HCT116 (cell line): ENCODE measurements around the gene SLC13A3. TPM values are rescaled to one million over a fixed set of nuclear protein-coding genes. Genes with fewer than 3 reads are reported as not detected.

Experiments
- ATAC-seq: fragments of 200-7000 bp; cut with Tn5 transposase; 2 replicates; pipeline ENCODE4 v1.9.1; 2020; ENCODE audit warnings: mild to moderate bottlenecking, moderate library complexity
- BruUV-seq: library from RNA; stranded (reverse); fragments of 400-500 nt; replicated peaks from 2 replicates; lab custom pipeline; 2021; lab: Mats Ljungman, UMichigan
- CTCF ChIA-PET: fragments of 300-600 bp; sonication (Branson Sonifier 250); formaldehyde crosslinking; loops from one replicate; lab custom pipeline; 2021; ENCODE audit warnings: antibody characterized with exemption; lab: Charles Lee
- POLR2A ChIA-PET: fragments of 300-600, 350-600 bp; sonication (Branson Sonifier 250); formaldehyde crosslinking; loops from one replicate; lab custom pipeline; 2021; ENCODE audit warnings: antibody characterized with exemption; lab: Charles Lee
- RAD21 ChIA-PET, 2 experiments: fragments of 300-600 bp; sonication (Branson Sonifier 250); formaldehyde crosslinking; loops; one replicate each; lab custom pipeline; 2023; ENCODE audit warnings: low total read pairs in 2 of 2; ENCODE audit not compliant: uncharacterized antibody in 2 of 2, unreplicated experiment in 2 of 2, low non-redundant PET in 1 of 2; lab: Charles Lee
- DNase-seq: peaks from one replicate; pipeline ENCODE4 v3.0.0-alpha.2; 2010; ENCODE audit warnings: low read depth, low spot score
- H2AFZ ChIP-seq: fragments of 200-600 bp; shearing (Covaris generic), sonication (generic); 2 replicates; pipeline ENCODE4 v1.6.1; 2017; ENCODE audit warnings: low read depth, mixed run types, mixed read lengths, antibody characterized with exemption, low read length; ENCODE audit not compliant: poor library complexity, severe bottlenecking
- H3K27ac ChIP-seq: 2 replicates; pipeline ENCODE4 v1.5.1; 2012; ENCODE audit warnings: low read depth, low read length
- H3K27me3 ChIP-seq: fragments of 200-600 bp; sonication (generic); 2 replicates; pipeline ENCODE4 v1.6.1; 2016; ENCODE audit warnings: mixed run types, low read length, mixed read lengths; ENCODE audit not compliant: insufficient read depth
- H3K36me3 ChIP-seq, 2 experiments: fragments of 200-500 bp in 1 of 2; fragments of 200-600 bp in 1 of 2; sonication (Bioruptor generic) in 1 of 2; sonication (generic) in 1 of 2; 2 replicates each; pipeline versions ENCODE4 v1.5.1 to v1.6.1; 2014 to 2016; ENCODE audit warnings: low read length in 2 of 2, inconsistent platforms in 1 of 2, mixed read lengths in 1 of 2, mixed run types in 1 of 2; ENCODE audit not compliant: insufficient read depth in 2 of 2, control insufficient read depth in 1 of 2
- H3K4me1 ChIP-seq, 2 experiments: fragments of 200-600 bp in 1 of 2; sonication (generic) in 1 of 2; 2 replicates each; pipeline versions ENCODE4 v1.5.1 to v1.6.1; 2012 to 2017; ENCODE audit warnings: low read length in 2 of 2, inconsistent platforms in 1 of 2, mild to moderate bottlenecking in 1 of 2, mixed read lengths in 1 of 2, mixed run types in 1 of 2, moderate library complexity in 1 of 2; ENCODE audit not compliant: insufficient read depth in 2 of 2, control insufficient read depth in 1 of 2
- H3K4me2 ChIP-seq: fragments of 200-600 bp; sonication (generic); 2 replicates; pipeline ENCODE4 v1.6.1; 2017; ENCODE audit warnings: mixed run types, low read length, mixed read lengths
- H3K4me3 ChIP-seq, 2 experiments: fragments of 200-600 bp in 1 of 2; sonication (generic) in 1 of 2; replicated peaks in 1 of 2; 2 replicates each; pipeline ENCODE4 v1.5.1; 2011 to 2016; ENCODE audit warnings: low read length in 2 of 2, control low read depth in 1 of 2, low read depth in 1 of 2, mild to moderate bottlenecking in 1 of 2, mixed read lengths in 1 of 2, mixed run types in 1 of 2
- H3K79me2 ChIP-seq: fragments of 200-600 bp; sonication (generic); 2 replicates; pipeline ENCODE4 v1.6.1; 2017; ENCODE audit warnings: mild to moderate bottlenecking, mixed run types, low read length, moderate library complexity, mixed read lengths; ENCODE audit not compliant: insufficient read depth
- H3K9ac ChIP-seq: fragments of 200-600 bp; sonication (generic); 2 replicates; pipeline ENCODE4 v1.6.1; 2016; ENCODE audit warnings: low read length, mixed read lengths
- H3K9me2 ChIP-seq: fragments of 200-600 bp; sonication (generic), shearing (Covaris generic); 2 replicates; pipeline ENCODE4 v1.6.1; 2017; ENCODE audit warnings: mixed run types, mild to moderate bottlenecking, moderate library complexity; ENCODE audit not compliant: insufficient read depth
- H3K9me3 ChIP-seq, 2 experiments: fragments of 200-500 bp in 1 of 2; fragments of 200-600 bp in 1 of 2; sonication (Bioruptor generic) in 1 of 2; sonication (generic) in 1 of 2; 2 replicates each; pipeline ENCODE4 v1.6.1; 2014 to 2017; ENCODE audit warnings: low read length in 2 of 2, mixed read lengths in 2 of 2, inconsistent platforms in 1 of 2, low read depth in 1 of 2, mild to moderate bottlenecking in 1 of 2, mixed run types in 1 of 2, moderate library complexity in 1 of 2; ENCODE audit not compliant: control insufficient read depth in 1 of 2, insufficient read depth in 1 of 2
- H4K20me1 ChIP-seq: fragments of 200-600 bp; sonication (generic), shearing (Covaris generic); 2 replicates; pipeline ENCODE4 v1.6.1; 2017; ENCODE audit warnings: mixed run types, mild to moderate bottlenecking, moderate library complexity; ENCODE audit not compliant: insufficient read depth
- ATF3 ChIP-seq: IDR thresholded peaks from 2 replicates; pipeline ENCODE4 v1.6.1; 2012
- CBX3 ChIP-seq: IDR thresholded peaks from 2 replicates; pipeline ENCODE4 v1.6.1; 2012; ENCODE audit warnings: low read depth
- JUND ChIP-seq: IDR thresholded peaks from 2 replicates; pipeline ENCODE4 v1.6.1; 2012
- POLR2AphosphoS5 ChIP-seq: IDR thresholded peaks from 2 replicates; pipeline ENCODE4 v1.6.1; 2011; ENCODE audit warnings: mild to moderate bottlenecking, low read depth, low read length, moderate library complexity
- RAD21 ChIP-seq: IDR thresholded peaks from 2 replicates; pipeline ENCODE4 v1.6.1; 2012; ENCODE audit warnings: low read depth, mild to moderate bottlenecking
- SIN3A ChIP-seq: IDR thresholded peaks from 2 replicates; pipeline ENCODE4 v1.6.1; 2012; ENCODE audit warnings: low read depth
- TCF7L2 ChIP-seq: IDR thresholded peaks from 2 replicates; pipeline ENCODE4 v1.7.0; 2011; ENCODE audit warnings: borderline replicate concordance, inconsistent platforms; ENCODE audit not compliant: insufficient read depth, insufficient read length; ENCODE audit errors: extremely low read depth
- YY1 ChIP-seq: IDR thresholded peaks from 2 replicates; pipeline ENCODE4 v1.6.1; 2011; ENCODE audit warnings: low read length, low read depth, moderate library complexity, mild to moderate bottlenecking; ENCODE audit not compliant: insufficient replicate concordance; ENCODE audit errors: extremely low read depth
- ZBTB33 ChIP-seq: IDR thresholded peaks from 2 replicates; pipeline ENCODE4 v1.6.1; 2011; ENCODE audit warnings: mild to moderate bottlenecking, low read length, moderate library complexity; ENCODE audit not compliant: insufficient replicate concordance; ENCODE audit errors: extremely low read depth
- ZFX ChIP-seq: fragments of 450-650 bp; IDR thresholded peaks from 2 replicates; pipeline ENCODE4 v1.6.1; 2017
- ZNF274 ChIP-seq: fragments of 200-500 bp; sonication (Bioruptor generic); IDR thresholded peaks from 2 replicates; pipeline ENCODE4 v1.6.1; 2014; ENCODE audit warnings: mild to moderate bottlenecking, low read depth, low read length, inconsistent platforms
- intact Hi-C: fragments of 100-400 bp; cut with micrococcal nuclease; formaldehyde crosslinking; loops from 2 replicates; pipeline ENCODE4 v1.10.0; 2022
- total RNA-seq: library from RNA; stranded (reverse); gene quantifications from one replicate; pipeline ENCODE4 v1.2.1, GENCODE V29; 2021; ENCODE audit not compliant: unreplicated experiment

The SLC13A3 gene
- total RNA-seq, 1 experiment from 2014 or later: not detected

- Histone ChIP-seq H3K27ac (no peak overlapping the region), H3K4me1 (no peaks in the 10 kb centered on the region)
- intact Hi-C loops: no loop called here
- TF ChIP-seq JUND: no peak
- no peak for TF ChIP-seq ZNF274
- TF ChIP-seq ATF3: no peak
- TF ChIP-seq TCF7L2: no peak
- no peak for TF ChIP-seq CBX3
- TF ChIP-seq RAD21: no peak
- TF ChIP-seq, all 23 proteins: peak for 0
- H3K9ac ChIP-seq: no peak overlapping the region
- POLR2A ChIA-PET: no interaction called here
- DNase-seq (no peak), ATAC-seq (no peak)
- no peaks in the 10 kb centered on the region for H4K20me1 ChIP-seq
- no peaks in the 10 kb centered on the region for H3K36me3 ChIP-seq
- peaks cover 50% of the 10 kb centered on the region for H3K27me3 ChIP-seq
- no peaks in the 10 kb centered on the region for H3K9me2 ChIP-seq
- no peak overlapping the region for H3K4me3 ChIP-seq
- H3K9me3 ChIP-seq: no peaks in the 10 kb centered on the region
- no peaks in the 10 kb centered on the region for H3K79me2 ChIP-seq
- CTCF ChIA-PET: no interaction called here
- no peak overlapping the region for H2AFZ ChIP-seq
- no peak overlapping the region for H3K4me2 ChIP-seq
- no TSS peak for BruUV-seq
- RAD21 ChIA-PET: no interaction called here
Observed at GRCh38 chr20:46646122-46646521, 5.1 kb downstream of the SLC13A3 start.

GRCh38 chr20:46644733-46645132, 6.5 kb downstream of the SLC13A3 start:
- TF ChIP-seq RAD21 (no peak), ZBTB33 (no peak), POLR2AphosphoS5 (no peak), YY1 (no peak), SIN3A (no peak), ZNF274 (no peak), ZFX (no peak)
- Histone ChIP-seq H3K27ac (no peak overlapping the region), H3K9me2 (no peaks in the 10 kb centered on the region), H3K79me2 (no peaks in the 10 kb centered on the region), H3K4me3 (no peak overlapping the region), H3K9me3 (no peaks in the 10 kb centered on the region), H3K4me1 (no peaks in the 10 kb centered on the region), H3K36me3 (no peaks in the 10 kb centered on the region), H3K4me2 (no peak overlapping the region), H4K20me1 (no peaks in the 10 kb centered on the region), H3K27me3 (peaks cover 40% of the 10 kb centered on the region), H3K9ac (no peak overlapping the region), H2AFZ (no peak overlapping the region)
- ATAC-seq: no peak
- RAD21 ChIA-PET: no interaction called here
- POLR2A ChIA-PET: no interaction called here
- intact Hi-C loops: no loop called here
- no TSS peak for BruUV-seq
- CTCF ChIA-PET: no interaction called here
- DNase-seq: no peak
